Measurements from ENCODE around the gene TTC9B.

TTC9B gene

GRCh38 chr19:40241125-40241808 is 23.1 kb upstream of the TTC9B start:
- Histone ChIP-seq H3K27me3 (ENCODE audit: insufficient read depth, low read length, poor library complexity) (no peaks in the 10 kb centered on the region), H2AFZ (ENCODE audit: low read depth, low read length) (no peak overlapping the region), H3K4me2 (ENCODE audit: insufficient read depth, low read length) (no peak overlapping the region), H3K4me1 (ENCODE audit: insufficient read depth, low read length) (no peaks in the 10 kb centered on the region), H3K9me3 (ENCODE audit: insufficient read depth, low read length, severe bottlenecking) (no peaks in the 10 kb centered on the region), H3K36me3 (ENCODE audit: insufficient read depth, low read length) (peaks cover 80% of the 10 kb centered on the region), H3K27ac (ENCODE audit: low read length) (no peak overlapping the region), H3K9ac (ENCODE audit: low read depth, low read length) (no peak overlapping the region), H3K4me3 (ENCODE audit: low read depth in 1 of 2, low read length in 2 of 2) (no peak overlapping the region), H4K20me1 (ENCODE audit: insufficient read depth, low read length) (peaks cover 38% of the 10 kb centered on the region), H3K79me2 (ENCODE audit: insufficient read depth, low read length) (peaks cover 17% of the 10 kb centered on the region)
- no peak for ATAC-seq (ENCODE audit: insufficient read depth, low read depth)
- TF ChIP-seq CTCF (IDR thresholded peaks at IDR 0.05; ENCODE audit: borderline replicate concordance, extremely low read depth, low read length, poor library complexity, severe bottlenecking) (no peak), EZH2 (IDR thresholded peaks at IDR 0.05; ENCODE audit: borderline replicate concordance, low read depth, low read length, severe bottlenecking) (no peak)
- DNase-seq: no peak

- Histone ChIP-seq H3K4me3 (ENCODE audit: low read depth in 1 of 2, low read length in 2 of 2) (no peak overlapping the region), H3K27ac (ENCODE audit: low read length) (no peak overlapping the region), H4K20me1 (ENCODE audit: insufficient read depth, low read length) (peaks cover 34% of the 10 kb centered on the region), H3K9ac (ENCODE audit: low read depth, low read length) (no peak overlapping the region), H3K36me3 (ENCODE audit: insufficient read depth, low read length) (peaks cover 90% of the 10 kb centered on the region), H3K79me2 (ENCODE audit: insufficient read depth, low read length) (peaks cover 12% of the 10 kb centered on the region), H3K9me3 (ENCODE audit: insufficient read depth, low read length, severe bottlenecking) (no peaks in the 10 kb centered on the region), H2AFZ (ENCODE audit: low read depth, low read length) (no peak overlapping the region), H3K27me3 (ENCODE audit: insufficient read depth, low read length, poor library complexity) (no peaks in the 10 kb centered on the region), H3K4me1 (ENCODE audit: insufficient read depth, low read length) (no peaks in the 10 kb centered on the region), H3K4me2 (ENCODE audit: insufficient read depth, low read length) (no peak overlapping the region)
- no peak for TF ChIP-seq EZH2 (IDR thresholded peaks at IDR 0.05; ENCODE audit: borderline replicate concordance, low read depth, low read length, severe bottlenecking)
- no peak for TF ChIP-seq CTCF (IDR thresholded peaks at IDR 0.05; ENCODE audit: borderline replicate concordance, extremely low read depth, low read length, poor library complexity, severe bottlenecking)
- no peak for DNase-seq
- ATAC-seq (ENCODE audit: insufficient read depth, low read depth): no peak
These were observed 22.1 kb upstream of the TTC9B start for GRCh38 chr19:40240332-40240731.

- H3K36me3 ChIP-seq (ENCODE audit: insufficient read depth, low read length): peaks cover 92% of the 10 kb centered on the region
- ATAC-seq (ENCODE audit: insufficient read depth, low read depth): no peak
These were observed 21.4 kb upstream of the TTC9B start for GRCh38 chr19:40239415-40240226.

More at GRCh38 chr19:40239415-40240226, 21.4 kb upstream of the TTC9B start:
- TF ChIP-seq CTCF (IDR thresholded peaks at IDR 0.05; ENCODE audit: borderline replicate concordance, extremely low read depth, low read length, poor library complexity, severe bottlenecking): no peak
- TF ChIP-seq EZH2 (IDR thresholded peaks at IDR 0.05; ENCODE audit: borderline replicate concordance, low read depth, low read length, severe bottlenecking): no peak
- DNase-seq: no peak
- H3K27ac ChIP-seq (ENCODE audit: low read length): no peak overlapping the region
- H2AFZ ChIP-seq (ENCODE audit: low read depth, low read length): no peak overlapping the region
- peaks cover 27% of the 10 kb centered on the region for H4K20me1 ChIP-seq (ENCODE audit: insufficient read depth, low read length)
- no peaks in the 10 kb centered on the region for H3K4me1 ChIP-seq (ENCODE audit: insufficient read depth, low read length)
- no peak overlapping the region for H3K9ac ChIP-seq (ENCODE audit: low read depth, low read length)
- H3K79me2 ChIP-seq (ENCODE audit: insufficient read depth, low read length): peaks cover 6% of the 10 kb centered on the region; the same call in 1 of the 2 replicates
- H3K27me3 ChIP-seq (ENCODE audit: insufficient read depth, low read length, poor library complexity): no peaks in the 10 kb centered on the region
- H3K4me3 ChIP-seq (ENCODE audit: low read depth in 1 of 2, low read length in 2 of 2): no peak overlapping the region
- no peak overlapping the region for H3K4me2 ChIP-seq (ENCODE audit: insufficient read depth, low read length)
- H3K9me3 ChIP-seq (ENCODE audit: insufficient read depth, low read length, severe bottlenecking): no peaks in the 10 kb centered on the region

All from DND-41 (cell line).